C4-2B (cell line): ENCODE measurements around the gene ATAD3B.

ENCODE experiments used
- ZFX ChIP-seq: fragments of 450-650 bp; IDR thresholded peaks from 2 replicates; pipeline ENCODE4 v1.6.1; 2017
- TF ChIP-seq, protein P1 (sequence below): fragments of 450-650 bp; conservative IDR thresholded peaks from 2 replicates; pipeline ENCODE4 v1.5.1; 2017; ENCODE audit warnings: mild to moderate bottlenecking

DNA sequence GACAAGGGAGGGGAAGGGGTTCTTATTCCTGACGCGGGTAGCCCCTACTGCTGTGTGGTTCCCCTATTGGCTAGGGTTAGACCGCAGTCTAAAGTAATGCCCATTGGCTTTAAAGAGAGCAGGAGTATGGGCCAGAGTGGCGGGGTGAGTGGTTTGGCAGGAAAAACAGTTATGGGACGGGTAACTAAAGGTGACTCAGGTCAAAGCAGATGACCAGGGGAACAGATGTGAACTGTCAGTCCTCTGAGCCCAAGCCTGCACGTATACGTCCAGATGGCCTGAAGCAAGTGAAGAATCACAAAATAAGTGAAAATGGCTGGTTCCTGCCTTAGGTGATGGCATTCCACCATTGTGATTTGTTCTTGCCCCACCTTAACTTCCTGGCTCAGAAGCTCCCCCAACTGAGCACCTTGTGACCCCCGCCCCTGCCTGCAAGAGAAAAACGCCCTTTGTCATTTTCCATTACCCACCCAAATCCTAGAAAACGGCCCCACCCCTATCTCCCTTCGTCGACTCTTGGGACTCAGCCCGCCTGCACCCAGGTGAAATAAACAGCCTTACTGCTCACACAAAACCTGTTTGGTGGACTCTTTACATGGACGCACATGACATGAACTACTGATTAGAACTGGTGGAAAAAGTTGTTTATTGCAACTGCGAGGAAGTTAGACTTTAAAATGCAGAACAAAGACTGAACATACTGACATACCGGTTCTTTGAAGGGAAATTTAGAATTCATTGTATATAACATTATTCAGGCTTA lies 758 bp upstream of the ATAD3B start:
- TF ChIP-seq, protein P1, sequence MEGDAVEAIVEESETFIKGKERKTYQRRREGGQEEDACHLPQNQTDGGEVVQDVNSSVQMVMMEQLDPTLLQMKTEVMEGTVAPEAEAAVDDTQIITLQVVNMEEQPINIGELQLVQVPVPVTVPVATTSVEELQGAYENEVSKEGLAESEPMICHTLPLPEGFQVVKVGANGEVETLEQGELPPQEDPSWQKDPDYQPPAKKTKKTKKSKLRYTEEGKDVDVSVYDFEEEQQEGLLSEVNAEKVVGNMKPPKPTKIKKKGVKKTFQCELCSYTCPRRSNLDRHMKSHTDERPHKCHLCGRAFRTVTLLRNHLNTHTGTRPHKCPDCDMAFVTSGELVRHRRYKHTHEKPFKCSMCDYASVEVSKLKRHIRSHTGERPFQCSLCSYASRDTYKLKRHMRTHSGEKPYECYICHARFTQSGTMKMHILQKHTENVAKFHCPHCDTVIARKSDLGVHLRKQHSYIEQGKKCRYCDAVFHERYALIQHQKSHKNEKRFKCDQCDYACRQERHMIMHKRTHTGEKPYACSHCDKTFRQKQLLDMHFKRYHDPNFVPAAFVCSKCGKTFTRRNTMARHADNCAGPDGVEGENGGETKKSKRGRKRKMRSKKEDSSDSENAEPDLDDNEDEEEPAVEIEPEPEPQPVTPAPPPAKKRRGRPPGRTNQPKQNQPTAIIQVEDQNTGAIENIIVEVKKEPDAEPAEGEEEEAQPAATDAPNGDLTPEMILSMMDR: no peak
- no peak for TF ChIP-seq ZFX
